Measurements from ENCODE around the gene SELENOO.

SELENOO gene
- 27.0 to 33.8 (median 29.0) reads per million in 4 donors for total RNA-seq

GRCh38 chr22:50200461-50201190 is at the start of gene SELENOO:
Gene SELENOO, plus strand, starts transcription at chr22:50201011. Its CDS starts 26 bp downstream, at chr22:50201037.
- DNase-seq, result peak; percentile 79 to 92 (median 85)

GRCh38 chr22:50151571-50152537 is 49.0 kb upstream of the SELENOO start:
- no peak for DNase-seq

GRCh38 chr22:50153056-50153755 is 47.6 kb upstream of the SELENOO start:
- no peak for DNase-seq

- DNase-seq, result no peak
These were observed 47.1 kb upstream of the SELENOO start for GRCh38 chr22:50153756-50154140.

GRCh38 chr22:50157709-50158375 is 43.0 kb upstream of the SELENOO start:
- DNase-seq, result no peak

GRCh38 chr22:50160947-50161346 is 39.9 kb upstream of the SELENOO start:
- DNase-seq, result no peak

GRCh38 chr22:50161508-50162390 is 39.1 kb upstream of the SELENOO start:
- DNase-seq, result no peak

GRCh38 chr22:50162391-50162956 is 38.3 kb upstream of the SELENOO start:
- DNase-seq, result no peak

GRCh38 chr22:50165436-50166123 is 35.2 kb upstream of the SELENOO start:
- DNase-seq, result no peak

GRCh38 chr22:50167689-50168489 is 32.9 kb upstream of the SELENOO start:
- DNase-seq, result no peak

GRCh38 chr22:50168490-50169180 is 32.2 kb upstream of the SELENOO start:
- DNase-seq, result peak in 1 of 5 donors; percentile 1

- peak in 1 of 5 donors; percentile 6 for DNase-seq
These were observed 31.5 kb upstream of the SELENOO start for GRCh38 chr22:50169181-50169759.

- peak in 4 of 5 donors; percentile 4 to 69 (median 14) for DNase-seq
These were observed 31.0 kb upstream of the SELENOO start for GRCh38 chr22:50169774-50170341.

- peak in 2 of 5 donors; percentile 4 to 14 for DNase-seq
These were observed 30.1 kb upstream of the SELENOO start, which contains the start of gene PANX2 for GRCh38 chr22:50170453-50171318. Gene PANX2, plus strand, starts transcription at chr22:50170731. Its CDS starts 0 bp downstream, at chr22:50170731.

- no peak for DNase-seq
These were observed 29.4 kb upstream of the SELENOO start for GRCh38 chr22:50171319-50171964.

- DNase-seq, result peak in 1 of 5 donors; percentile 6
These were observed 28.8 kb upstream of the SELENOO start for GRCh38 chr22:50171965-50172421.

Measured in T-helper 1 cell (primary cell).